GM18499 (cell line): ENCODE measurements around the gene MAGEA1.
"Not testable (repeated sequence)": the region's sequence is repeated elsewhere in the genome, so short reads cannot be mapped to it uniquely, and the experiment has no call there.

ENCODE experiments used
- ATAC-seq: cut with Tn5 transposase; IDR thresholded peaks from one replicate; pipeline ENCODE4 v1.9.1; 2021; ENCODE audit warnings: moderate number of reproducible peaks; ENCODE audit not compliant: insufficient read depth, unreplicated experiment

The MAGEA1 gene

GRCh38 chrX:153179131-153179530, at the start of gene MAGEA1:
TSS of gene MAGEA1 (plus strand) at chrX:153179284. CDS start at chrX:153182390, 3,106 bp downstream.
- ATAC-seq: no peak

- ATAC-seq: not testable (repeated sequence)
Observed at GRCh38 chrX:153132924-153133323, 46.2 kb upstream of the MAGEA1 start.

GRCh38 chrX:153139074-153139473, 40.0 kb upstream of the MAGEA1 start:
- not testable (repeated sequence) for ATAC-seq

- peak; percentile 57 for ATAC-seq
Observed at GRCh38 chrX:153146288-153146687, 32.8 kb upstream of the MAGEA1 start.

GRCh38 chrX:153153516-153153915, 25.6 kb upstream of the MAGEA1 start:
- ATAC-seq: no peak

- no peak for ATAC-seq
Observed at GRCh38 chrX:153157450-153157849, 21.6 kb upstream of the MAGEA1 start.

- no peak for ATAC-seq
Observed at GRCh38 chrX:153158319-153158718, 20.8 kb upstream of the MAGEA1 start.

- no peak for ATAC-seq
Observed at GRCh38 chrX:153161952-153162351, 17.1 kb upstream of the MAGEA1 start.

- ATAC-seq: no peak
Observed at GRCh38 chrX:153164733-153165132, 14.4 kb upstream of the MAGEA1 start.

- not testable (repeated sequence) for ATAC-seq
Observed at GRCh38 chrX:153168423-153168822, 10.7 kb upstream of the MAGEA1 start.

- ATAC-seq: no peak
Observed at GRCh38 chrX:153181822-153182221, 2.7 kb downstream of the MAGEA1 start.

GRCh38 chrX:153184787-153185186, 5.7 kb downstream of the MAGEA1 start:
- no peak for ATAC-seq

GRCh38 chrX:153190381-153190780, 11.3 kb downstream of the MAGEA1 start:
- ATAC-seq: no peak

GRCh38 chrX:153200462-153200861, 21.4 kb downstream of the MAGEA1 start:
- ATAC-seq: no peak

- ATAC-seq: no peak
Observed at GRCh38 chrX:153206425-153207046, 27.5 kb downstream of the MAGEA1 start.

- ATAC-seq: no peak
Observed at GRCh38 chrX:153209347-153209746, 30.3 kb downstream of the MAGEA1 start.

- ATAC-seq: no peak
Observed at GRCh38 chrX:153214934-153215333, 35.9 kb downstream of the MAGEA1 start.

GRCh38 chrX:153216926-153217325, 37.8 kb downstream of the MAGEA1 start:
- ATAC-seq: no peak

GRCh38 chrX:153225438-153226098, 46.5 kb downstream of the MAGEA1 start:
- ATAC-seq: no peak

- no peak for ATAC-seq
Observed at GRCh38 chrX:153226344-153227185, 47.5 kb downstream of the MAGEA1 start.
